Osteoblast (primary cell): ENCODE measurements around the gene CAPN9. TPM values are rescaled to one million over a fixed set of nuclear protein-coding genes. Genes with fewer than 3 reads are reported as not detected.

Source experiments
- DNase-seq: peaks from one replicate; pipeline ENCODE4 v3.0.0; 2011; ENCODE audit warnings: low spot score, mixed read lengths; ENCODE audit not compliant: insufficient read length; ENCODE audit errors: missing footprints
- H2AFZ ChIP-seq: 2 replicates; pipeline ENCODE4 v1.6.0; 2011; ENCODE audit warnings: mild to moderate bottlenecking, low read length
- H3K27ac ChIP-seq: 2 replicates; pipeline ENCODE4 v1.5.1; 2011; ENCODE audit warnings: mild to moderate bottlenecking, low read depth, low read length, moderate library complexity
- H3K27me3 ChIP-seq: 2 replicates; pipeline ENCODE4 v1.6.0; 2012; ENCODE audit warnings: mild to moderate bottlenecking, control low read depth, inconsistent platforms, low read length, moderate library complexity; ENCODE audit not compliant: insufficient read depth
- H3K36me3 ChIP-seq: 2 replicates; pipeline ENCODE4 v1.5.1; 2011; ENCODE audit warnings: mild to moderate bottlenecking, low read length, control low read depth, moderate library complexity; ENCODE audit not compliant: insufficient read depth
- H3K4me1 ChIP-seq: 2 replicates; pipeline ENCODE4 v1.5.1; 2011; ENCODE audit warnings: mild to moderate bottlenecking, low read length, control low read depth, moderate library complexity; ENCODE audit not compliant: insufficient read depth
- H3K4me2 ChIP-seq: 2 replicates; pipeline ENCODE4 v1.6.0; 2011; ENCODE audit warnings: mild to moderate bottlenecking, low read length; ENCODE audit not compliant: insufficient read depth
- H3K4me3 ChIP-seq: fragments of 200-600 bp; sonication (generic); 3 replicates; pipeline ENCODE4 v1.5.1; 2012; ENCODE audit warnings: mild to moderate bottlenecking, low read length, inconsistent platforms; ENCODE audit not compliant: insufficient read depth
- H3K79me2 ChIP-seq: 2 replicates; pipeline ENCODE4 v1.6.0; 2012; ENCODE audit warnings: mild to moderate bottlenecking, low read length, control low read depth, inconsistent platforms; ENCODE audit not compliant: insufficient read depth
- H3K9me3 ChIP-seq: 2 replicates; pipeline ENCODE4 v1.5.1; 2011; ENCODE audit warnings: low read depth, low read length, control low read depth
- H4K20me1 ChIP-seq: 2 replicates; pipeline ENCODE4 v1.6.0; 2012; ENCODE audit warnings: mild to moderate bottlenecking, low read length, control low read depth; ENCODE audit not compliant: insufficient read depth
- total RNA-seq: library from RNA; depleted of rRNA; stranded (reverse); fragments of >200 nt; gene quantifications from 2 replicates; pipeline ENCODE4 v1.2.3, GENCODE V29; 2012
- TF ChIP-seq, protein P1 (sequence below): IDR thresholded peaks from 2 replicates; pipeline ENCODE4 v1.5.1; 2011; ENCODE audit warnings: mild to moderate bottlenecking, low read depth, low read length, moderate library complexity; ENCODE audit errors: extremely low read depth

CAPN9 gene
- total RNA-seq, 1 donor: not detected

DNA sequence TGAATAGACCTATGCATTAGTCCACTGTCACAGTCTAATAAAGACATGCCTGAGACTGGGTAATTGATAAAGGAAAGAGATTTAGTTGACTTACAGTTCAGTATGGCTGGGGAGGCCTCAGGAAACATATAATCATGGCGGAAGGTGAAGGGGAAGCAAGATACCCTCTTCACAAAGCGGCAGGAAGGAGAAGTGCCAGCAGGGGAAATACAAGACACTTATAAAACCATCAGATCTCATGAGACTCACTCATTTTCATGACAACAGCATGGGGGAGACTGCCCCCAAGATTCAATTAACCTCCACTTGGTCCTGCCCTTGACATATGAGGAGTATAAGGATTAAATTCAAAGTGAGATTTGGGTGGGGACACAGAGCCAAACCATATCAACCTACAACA lies 59.4 kb downstream of the CAPN9 start:
- H3K4me2 ChIP-seq: no peak overlapping the region
- no peaks in the 10 kb centered on the region for H3K27me3 ChIP-seq
- no peaks in the 10 kb centered on the region for H3K36me3 ChIP-seq
- no peak overlapping the region for H2AFZ ChIP-seq
- no peaks in the 10 kb centered on the region for H4K20me1 ChIP-seq
- no peaks in the 10 kb centered on the region for H3K79me2 ChIP-seq
- TF ChIP-seq, protein P1, sequence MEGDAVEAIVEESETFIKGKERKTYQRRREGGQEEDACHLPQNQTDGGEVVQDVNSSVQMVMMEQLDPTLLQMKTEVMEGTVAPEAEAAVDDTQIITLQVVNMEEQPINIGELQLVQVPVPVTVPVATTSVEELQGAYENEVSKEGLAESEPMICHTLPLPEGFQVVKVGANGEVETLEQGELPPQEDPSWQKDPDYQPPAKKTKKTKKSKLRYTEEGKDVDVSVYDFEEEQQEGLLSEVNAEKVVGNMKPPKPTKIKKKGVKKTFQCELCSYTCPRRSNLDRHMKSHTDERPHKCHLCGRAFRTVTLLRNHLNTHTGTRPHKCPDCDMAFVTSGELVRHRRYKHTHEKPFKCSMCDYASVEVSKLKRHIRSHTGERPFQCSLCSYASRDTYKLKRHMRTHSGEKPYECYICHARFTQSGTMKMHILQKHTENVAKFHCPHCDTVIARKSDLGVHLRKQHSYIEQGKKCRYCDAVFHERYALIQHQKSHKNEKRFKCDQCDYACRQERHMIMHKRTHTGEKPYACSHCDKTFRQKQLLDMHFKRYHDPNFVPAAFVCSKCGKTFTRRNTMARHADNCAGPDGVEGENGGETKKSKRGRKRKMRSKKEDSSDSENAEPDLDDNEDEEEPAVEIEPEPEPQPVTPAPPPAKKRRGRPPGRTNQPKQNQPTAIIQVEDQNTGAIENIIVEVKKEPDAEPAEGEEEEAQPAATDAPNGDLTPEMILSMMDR: no peak
- no peak for DNase-seq
- H3K4me1 ChIP-seq: no peaks in the 10 kb centered on the region
- H3K9me3 ChIP-seq: no peaks in the 10 kb centered on the region
- no peak overlapping the region for H3K27ac ChIP-seq
- no peak overlapping the region for H3K4me3 ChIP-seq

DNA sequence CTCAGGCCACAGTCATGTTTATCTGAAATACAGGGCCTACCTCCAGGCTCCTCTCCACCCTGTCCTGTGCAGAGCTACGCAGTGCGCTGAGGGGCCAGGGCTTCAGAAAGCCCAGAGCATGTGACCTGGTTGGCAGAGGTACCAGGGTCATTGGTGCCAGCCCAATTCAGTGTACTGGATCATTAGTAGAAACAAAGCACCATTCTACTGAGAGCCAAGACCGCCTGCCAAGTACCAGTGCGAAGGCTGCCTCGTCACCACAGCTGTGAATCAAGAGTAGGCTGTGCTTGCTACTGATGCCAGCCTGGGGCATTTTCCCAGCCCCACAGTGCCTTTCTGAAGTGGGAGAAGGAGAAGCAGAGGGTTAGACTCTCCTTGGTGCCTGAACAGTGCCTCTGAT lies 59.8 kb downstream of the CAPN9 start:
- DNase-seq: no peak
- H3K4me2 ChIP-seq: no peak overlapping the region
- H3K4me3 ChIP-seq: no peak overlapping the region
- H3K36me3 ChIP-seq: no peaks in the 10 kb centered on the region
- no peaks in the 10 kb centered on the region for H3K79me2 ChIP-seq
- no peaks in the 10 kb centered on the region for H4K20me1 ChIP-seq
- H3K4me1 ChIP-seq: no peaks in the 10 kb centered on the region
- H2AFZ ChIP-seq: no peak overlapping the region
- H3K27me3 ChIP-seq: no peaks in the 10 kb centered on the region
- TF ChIP-seq, protein P1: no peak
- no peaks in the 10 kb centered on the region for H3K9me3 ChIP-seq
- no peak overlapping the region for H3K27ac ChIP-seq

DNA sequence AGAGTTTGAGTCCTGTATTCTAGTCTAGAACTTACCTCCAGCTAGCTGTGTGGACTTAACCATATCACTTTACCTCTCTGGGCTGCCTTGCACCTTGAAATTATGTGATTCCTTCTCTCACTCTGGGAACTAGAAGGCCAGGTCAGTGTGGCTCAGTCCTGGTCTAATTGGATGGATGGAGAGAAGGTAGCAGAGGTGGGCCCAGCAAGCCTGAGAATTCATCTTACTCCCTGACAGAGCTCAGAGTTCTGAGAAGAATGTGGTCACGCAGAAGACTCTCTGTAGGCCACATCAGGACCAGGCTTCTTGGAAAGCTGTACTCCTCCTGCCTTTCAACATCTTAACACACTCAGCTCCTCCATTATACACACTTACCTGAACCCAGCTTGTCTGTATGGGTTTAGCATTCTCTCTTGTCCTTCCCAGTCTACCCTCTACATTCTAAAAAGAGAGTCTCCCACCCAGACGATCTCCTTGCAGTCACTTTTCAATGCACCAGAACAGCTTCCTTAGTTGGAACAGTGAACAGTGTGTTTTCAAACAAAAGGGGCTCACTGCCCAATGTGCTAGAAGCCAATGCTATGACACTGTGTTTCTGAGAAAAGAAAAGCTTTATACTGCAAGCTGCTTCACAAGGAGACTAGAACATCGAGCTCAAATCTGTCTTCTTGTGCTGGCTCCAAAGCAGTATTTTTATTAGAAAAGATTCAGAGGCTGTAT lies 60.5 kb downstream of the CAPN9 start:
- no peak overlapping the region for H2AFZ ChIP-seq

DNA sequence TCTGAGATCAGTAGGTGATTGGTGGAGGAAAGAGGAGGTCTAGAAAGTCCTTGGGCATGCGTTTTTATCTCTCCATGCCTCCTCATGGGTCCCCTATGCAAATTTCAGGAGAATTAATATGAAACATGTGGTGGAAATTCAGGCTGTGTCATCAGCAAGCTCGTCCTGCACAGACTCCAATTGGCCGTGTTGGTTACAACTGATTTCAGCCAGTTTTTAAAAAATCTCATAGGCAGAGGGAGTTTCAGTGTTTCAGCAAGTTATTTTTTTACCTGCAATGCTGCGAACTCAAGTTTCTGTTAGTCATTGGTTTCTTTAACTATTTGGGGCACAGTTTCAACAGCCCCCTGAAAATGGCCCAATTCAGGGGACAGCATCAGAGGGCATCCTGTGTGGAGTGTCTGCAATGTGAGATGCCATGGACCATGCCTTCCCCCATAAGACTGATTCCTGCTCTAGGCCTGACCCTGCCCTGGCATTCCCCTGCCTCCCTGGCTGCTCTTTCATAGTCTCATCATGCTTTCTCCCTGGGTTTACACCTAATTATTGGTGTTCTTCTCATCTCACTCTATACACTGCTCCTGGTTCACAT lies 61.2 kb downstream of the CAPN9 start:
- Histone ChIP-seq H3K79me2 (no peaks in the 10 kb centered on the region), H3K9me3 (no peaks in the 10 kb centered on the region), H3K4me3 (no peak overlapping the region), H3K27ac (no peak overlapping the region), H3K4me1 (no peaks in the 10 kb centered on the region), H3K27me3 (no peaks in the 10 kb centered on the region), H3K36me3 (no peaks in the 10 kb centered on the region), H3K4me2 (no peak overlapping the region), H4K20me1 (no peaks in the 10 kb centered on the region), H2AFZ (no peak overlapping the region)
- TF ChIP-seq, protein P1: no peak
- DNase-seq: no peak

More for the DNA sequence above, 60.5 kb downstream of the CAPN9 start:
- no peaks in the 10 kb centered on the region for H3K4me1 ChIP-seq
- no peaks in the 10 kb centered on the region for H3K27me3 ChIP-seq
- H3K27ac ChIP-seq: no peak overlapping the region
- H3K4me3 ChIP-seq: no peak overlapping the region
- H3K36me3 ChIP-seq: no peaks in the 10 kb centered on the region
- no peak for DNase-seq
- no peaks in the 10 kb centered on the region for H3K79me2 ChIP-seq
- TF ChIP-seq, protein P1: no peak
- no peaks in the 10 kb centered on the region for H4K20me1 ChIP-seq
- H3K9me3 ChIP-seq: no peaks in the 10 kb centered on the region
- no peak overlapping the region for H3K4me2 ChIP-seq
